NCI-H146 treated with DMSO at 0.1 percent for 48 hours (cell line): Measurements from ENCODE around the gene TMEFF2.
"Not testable (repeated sequence)": the region's sequence is repeated elsewhere in the genome, so short reads cannot be mapped to it uniquely, and the experiment has no call there.

Experiments
- DNase-seq: peaks from one replicate; lab custom pipeline; 2025; ENCODE audit not compliant: unreplicated experiment; lab: John Stamatoyannopoulos, UW

Gene TMEFF2

DNA sequence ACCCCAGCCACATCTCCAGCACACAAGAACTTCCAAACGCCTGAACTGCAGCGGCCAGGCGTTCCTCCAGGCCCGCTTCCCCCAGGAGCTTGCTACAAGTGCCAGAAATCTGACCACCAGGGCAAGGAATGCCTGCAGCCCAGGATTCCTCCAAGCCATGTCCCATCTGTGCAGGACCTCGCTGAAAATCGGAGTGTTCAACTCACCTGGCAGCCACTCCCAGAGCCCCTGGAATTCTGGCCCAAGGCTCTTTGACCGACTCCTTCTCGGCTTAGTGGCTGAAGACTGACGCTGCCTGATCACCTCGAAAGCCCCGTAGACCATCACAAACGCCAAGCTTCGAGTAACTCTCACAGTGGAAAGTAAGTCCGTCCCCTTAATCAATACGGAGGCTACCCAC, 62.1 kb downstream of the TMEFF2 start:
- not testable (repeated sequence) for DNase-seq

DNA sequence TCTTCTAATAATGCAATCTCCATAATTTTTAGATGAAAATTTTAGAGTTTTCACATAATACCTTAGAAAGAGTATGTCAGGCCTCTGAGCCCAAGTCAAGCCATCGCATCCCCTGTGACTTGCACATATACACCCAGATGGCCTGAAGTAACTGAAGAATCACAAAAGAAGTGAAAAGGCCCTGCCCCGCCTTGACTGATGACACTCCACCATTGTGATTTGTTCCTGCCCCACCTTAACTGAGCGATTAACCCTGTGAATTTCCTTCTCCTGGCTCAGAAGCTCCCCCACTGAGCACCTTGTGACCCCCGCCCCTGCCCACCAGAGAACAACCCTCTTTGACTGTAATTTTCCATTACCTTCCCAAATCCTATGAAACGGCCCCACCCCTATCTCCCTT, 64.4 kb downstream of the TMEFF2 start:
- DNase-seq: not testable (repeated sequence)

DNA sequence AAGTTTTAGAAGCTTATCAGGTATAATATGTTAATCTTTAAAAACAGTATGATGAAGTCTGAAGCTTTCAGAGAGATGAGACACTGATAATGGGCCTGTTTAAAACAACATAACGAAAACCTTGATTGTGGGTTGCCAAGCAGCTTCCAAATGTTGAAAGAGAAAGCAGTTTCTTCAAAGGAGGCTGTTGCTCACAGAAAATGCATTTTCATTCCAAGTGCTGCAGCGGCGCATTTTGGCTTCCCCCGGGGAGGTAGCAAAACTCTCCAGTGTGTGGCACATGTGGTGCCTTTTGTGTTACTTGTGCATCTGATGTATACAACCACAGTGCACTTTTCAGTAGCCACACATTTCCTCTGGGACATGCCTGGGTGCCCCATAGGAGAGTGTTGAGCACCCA, 66.1 kb downstream of the TMEFF2 start:
- DNase-seq: no peak

DNA sequence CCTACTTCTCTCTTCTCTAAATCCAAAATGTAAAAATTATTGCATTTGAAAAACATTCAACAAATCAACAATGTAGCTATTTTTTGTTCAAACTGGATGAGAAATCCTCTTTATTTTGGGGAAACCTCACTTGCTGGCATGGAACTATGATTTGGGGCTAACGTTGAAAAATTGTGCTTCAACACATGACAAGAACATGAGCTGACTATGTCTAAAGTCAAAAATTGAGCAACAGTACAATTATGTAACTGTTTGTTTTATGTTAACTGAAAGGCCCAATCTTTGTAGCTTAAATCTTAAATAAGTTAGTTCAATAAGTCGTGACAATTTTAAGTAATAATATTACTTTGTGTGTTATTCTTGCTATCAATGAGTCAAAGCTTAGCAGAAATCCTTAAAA, 67.3 kb downstream of the TMEFF2 start:
- no peak for DNase-seq

DNA sequence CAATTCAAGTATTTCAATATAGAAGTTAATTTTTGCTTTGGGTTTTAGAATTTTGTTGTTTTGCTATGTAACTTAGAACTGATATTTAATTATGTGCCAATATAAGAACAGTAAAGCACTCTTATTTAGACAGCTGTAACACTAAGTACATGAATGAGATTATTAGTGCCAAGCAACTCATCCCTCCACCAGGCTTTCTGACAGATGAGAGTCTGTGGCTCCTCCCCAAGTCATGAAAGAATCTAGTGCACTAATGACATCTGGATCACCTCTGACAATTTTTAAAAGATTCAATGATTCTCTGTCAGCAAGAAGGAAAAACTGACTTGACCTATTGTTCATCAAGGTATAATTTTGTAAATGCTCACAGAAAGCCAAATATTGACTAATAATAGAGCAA, 67.8 kb downstream of the TMEFF2 start:
- peak; percentile 36 for DNase-seq

DNA sequence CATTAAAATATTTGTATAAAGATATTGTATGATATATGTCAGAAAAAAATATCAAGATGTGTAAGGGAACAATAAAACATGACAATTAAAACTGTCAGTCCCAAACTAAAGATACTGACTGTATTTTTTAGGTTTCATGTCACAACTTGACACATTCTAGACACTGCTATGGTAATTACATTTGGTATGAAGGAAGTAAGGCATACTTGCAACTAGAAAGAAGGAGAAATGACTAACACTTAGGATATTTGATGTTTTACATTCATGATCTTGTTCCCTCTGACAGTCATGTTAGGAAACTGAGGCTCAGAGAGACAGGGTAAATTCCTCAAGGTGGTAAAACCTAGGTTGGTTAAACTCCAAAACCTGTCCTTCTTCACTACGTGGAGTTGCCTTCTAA, 68.3 kb downstream of the TMEFF2 start:
- DNase-seq: no peak

DNA sequence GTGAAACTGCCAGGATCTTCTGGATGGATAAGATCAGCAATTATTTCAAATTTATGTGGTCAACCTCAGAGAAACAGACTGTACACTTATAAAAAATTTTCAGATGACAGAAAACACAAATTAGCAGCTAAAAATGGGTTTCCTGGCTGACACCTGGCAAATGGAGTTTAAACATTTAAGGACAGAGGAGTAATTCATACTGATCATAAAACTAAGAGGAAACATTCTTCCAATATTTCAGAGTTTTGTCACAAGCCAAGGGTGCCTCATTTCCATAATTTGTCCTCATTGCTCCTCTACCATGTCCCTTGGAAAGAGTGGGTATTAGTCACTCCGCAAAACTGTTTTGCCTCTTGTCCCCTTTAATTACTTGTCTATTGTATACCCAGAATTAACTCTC, 70.2 kb downstream of the TMEFF2 start:
- DNase-seq: no peak

DNA sequence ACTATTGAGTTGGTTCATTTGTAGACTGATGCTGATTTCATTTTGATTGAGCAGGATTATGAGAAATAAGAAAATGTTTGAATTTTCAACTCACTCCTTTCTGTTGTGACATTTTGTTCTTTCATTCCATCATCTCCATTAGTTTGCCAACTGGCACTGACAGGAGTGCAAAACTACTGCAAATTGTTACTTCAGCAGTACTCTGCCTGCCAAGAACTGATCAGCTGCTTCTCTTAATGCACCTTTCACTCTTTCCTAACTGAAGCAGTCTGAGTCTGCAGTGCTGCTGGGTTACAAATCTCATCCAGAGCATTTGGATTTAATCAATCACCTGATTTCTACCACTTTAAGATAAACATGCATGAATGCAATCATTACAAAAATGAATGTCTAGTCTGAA, 70.9 kb downstream of the TMEFF2 start:
- no peak for DNase-seq

DNA sequence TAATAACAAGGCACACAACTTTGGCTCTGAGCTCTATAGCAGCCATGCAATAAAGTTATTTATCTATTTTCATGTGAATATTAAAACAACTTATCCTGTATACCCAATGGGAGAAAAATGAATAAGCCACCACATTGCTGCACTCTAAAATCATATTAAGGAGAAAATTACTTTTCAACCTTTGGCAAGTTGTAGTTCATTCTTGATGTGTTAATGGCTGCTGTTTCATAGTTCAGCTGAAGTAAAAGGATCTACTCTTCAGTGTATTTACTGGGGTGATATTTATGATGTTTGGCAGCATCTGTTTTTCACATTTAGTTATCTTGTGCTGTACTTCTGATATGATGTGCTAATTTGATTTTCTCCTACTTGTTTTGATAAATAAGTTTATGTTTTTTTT, 71.8 kb downstream of the TMEFF2 start:
- DNase-seq: no peak

DNA sequence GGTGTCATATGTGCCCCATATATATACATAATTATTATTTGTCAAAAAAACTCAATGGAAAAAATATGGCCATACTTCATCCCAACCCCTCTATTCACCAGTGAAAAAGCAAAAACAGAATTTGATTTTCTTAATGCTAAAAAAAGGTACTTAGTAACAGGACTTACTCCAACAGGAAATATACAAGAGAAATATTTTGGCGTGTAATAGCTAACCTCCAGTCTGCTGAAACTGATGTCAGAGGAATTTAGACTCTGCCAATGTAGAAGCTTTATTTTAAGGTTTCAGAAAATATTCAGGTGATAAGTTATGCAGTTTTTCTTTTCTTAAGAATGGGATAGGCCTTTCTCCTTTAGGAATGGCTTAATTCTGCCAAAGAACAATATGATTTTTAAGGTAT, 72.6 kb downstream of the TMEFF2 start:
- no peak for DNase-seq

DNA sequence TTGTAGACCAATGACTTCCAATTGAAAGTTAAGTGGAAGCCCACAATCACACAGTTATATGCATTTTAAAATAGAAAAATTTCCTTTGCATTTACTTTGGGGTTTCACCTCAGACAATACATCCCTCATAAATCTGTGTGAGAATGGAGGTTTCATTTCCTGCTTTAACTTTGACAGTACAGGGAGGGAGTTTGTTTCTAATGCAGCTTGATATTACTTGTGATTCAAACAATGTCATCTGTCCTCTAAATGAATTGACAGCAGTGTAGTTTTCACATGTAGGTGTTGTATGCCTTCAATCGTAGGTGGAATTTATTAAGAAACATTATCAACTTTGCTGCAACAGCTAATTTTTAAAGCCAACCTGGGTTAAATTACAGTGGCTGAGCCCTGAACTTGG, 75.2 kb downstream of the TMEFF2 start:
- DNase-seq: no peak

DNA sequence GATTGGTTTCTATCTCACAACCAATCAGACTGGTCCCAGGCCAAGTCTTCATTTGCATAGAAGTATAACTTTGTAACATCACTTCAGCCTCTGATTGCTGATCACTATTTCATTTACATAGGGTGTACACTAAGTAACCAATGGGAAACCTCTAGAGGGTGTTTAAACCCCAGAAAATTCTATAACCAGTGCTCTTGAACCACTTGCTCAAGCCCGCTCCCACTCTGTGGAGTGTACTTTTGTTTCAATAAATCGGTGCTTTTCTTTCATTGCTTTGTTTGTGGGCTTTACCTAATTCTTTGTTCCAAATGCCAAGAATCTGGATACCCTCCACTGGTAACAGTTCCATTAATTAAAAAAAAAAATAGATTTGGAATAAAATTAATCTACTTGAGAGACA, 77.0 kb downstream of the TMEFF2 start:
- no peak for DNase-seq

DNA sequence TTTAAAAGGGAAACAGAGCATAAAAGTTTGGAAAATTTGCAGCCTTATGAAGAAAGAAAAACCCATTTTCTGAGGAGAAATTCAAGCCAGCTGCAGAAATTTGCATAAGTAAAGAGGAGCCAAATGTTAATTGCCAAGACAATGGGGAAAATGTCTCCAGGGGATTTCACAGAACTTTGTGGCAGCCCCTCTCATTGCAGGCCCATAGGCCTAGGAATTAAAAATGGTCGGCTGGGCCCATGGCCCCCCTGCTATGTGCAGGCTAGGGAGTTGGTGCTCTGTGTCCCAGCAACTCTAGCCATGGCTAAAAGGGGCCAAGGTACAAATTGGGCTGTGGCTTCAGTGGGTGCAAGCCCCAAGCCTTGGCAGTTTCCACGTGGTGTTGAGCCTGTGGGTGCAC, 83.2 kb downstream of the TMEFF2 start:
- DNase-seq: not testable (repeated sequence)

DNA sequence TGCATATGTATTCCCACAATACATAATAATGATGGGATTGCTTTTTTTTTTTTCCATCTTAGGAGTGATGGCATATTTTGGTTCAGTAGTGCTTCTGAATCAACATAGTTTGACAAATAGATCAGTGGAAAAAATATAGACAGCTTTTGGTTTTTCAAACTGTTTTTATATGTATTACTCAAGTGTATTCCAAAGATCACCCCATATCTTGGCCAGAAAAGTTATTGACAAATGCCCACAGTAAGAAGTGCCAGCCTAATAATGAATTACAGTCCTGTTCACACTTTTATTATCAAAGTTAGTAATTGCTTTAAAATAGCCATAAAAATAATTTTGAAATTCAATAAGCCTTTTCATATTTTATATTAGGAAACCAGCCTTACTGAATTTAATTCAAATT, 95.0 kb downstream of the TMEFF2 start:
- DNase-seq: no peak

DNA sequence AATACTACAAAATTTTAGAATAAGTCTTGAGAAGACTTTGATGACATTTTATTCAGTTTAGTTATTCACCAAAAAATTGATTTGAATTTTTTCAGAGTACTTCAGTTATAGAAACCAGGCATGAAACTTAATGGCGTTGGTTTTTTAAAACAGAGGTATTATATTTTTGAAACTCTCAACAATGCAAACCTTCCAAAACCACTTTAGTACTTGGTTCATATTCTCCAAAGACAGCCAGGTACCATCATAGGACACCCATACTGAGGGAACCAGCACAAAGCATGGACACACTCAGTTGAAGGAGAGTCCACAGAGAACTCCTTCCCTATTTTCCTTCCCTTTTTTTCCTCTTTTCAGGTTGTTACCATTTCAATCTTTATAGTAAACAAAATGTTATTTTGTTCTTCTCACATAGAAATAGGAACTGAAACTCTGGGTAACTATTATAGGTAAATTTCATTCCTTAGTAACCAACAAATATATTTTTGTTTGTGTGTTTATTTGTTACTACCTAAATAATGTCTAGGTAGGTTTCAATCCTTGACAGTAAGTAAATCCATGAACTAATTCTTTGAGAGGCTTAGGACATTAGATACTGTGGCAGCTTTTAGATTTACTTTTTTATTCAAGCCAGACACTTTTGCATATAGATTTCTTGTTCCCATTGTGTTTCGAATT, 95.8 kb downstream of the TMEFF2 start:
- DNase-seq: no peak

DNA sequence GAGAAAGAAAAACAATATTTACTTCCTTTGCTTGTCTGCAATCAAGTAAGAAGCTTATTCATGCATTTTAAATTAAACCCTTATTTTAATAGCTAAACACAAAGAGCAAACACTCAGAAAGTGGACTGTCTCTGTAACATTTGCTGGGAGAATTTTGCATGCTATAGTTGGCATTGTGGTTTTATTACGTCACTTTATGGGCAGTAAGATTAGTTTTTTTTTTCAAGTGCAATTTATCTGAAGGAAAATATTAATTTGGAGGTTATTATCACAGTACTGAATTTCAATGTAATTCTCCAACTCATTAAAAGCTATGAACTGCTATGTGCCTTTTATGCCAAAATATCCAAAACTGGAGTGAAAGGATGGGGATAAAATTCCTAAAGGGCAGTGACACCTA, 103.3 kb downstream of the TMEFF2 start:
- DNase-seq: no peak

DNA sequence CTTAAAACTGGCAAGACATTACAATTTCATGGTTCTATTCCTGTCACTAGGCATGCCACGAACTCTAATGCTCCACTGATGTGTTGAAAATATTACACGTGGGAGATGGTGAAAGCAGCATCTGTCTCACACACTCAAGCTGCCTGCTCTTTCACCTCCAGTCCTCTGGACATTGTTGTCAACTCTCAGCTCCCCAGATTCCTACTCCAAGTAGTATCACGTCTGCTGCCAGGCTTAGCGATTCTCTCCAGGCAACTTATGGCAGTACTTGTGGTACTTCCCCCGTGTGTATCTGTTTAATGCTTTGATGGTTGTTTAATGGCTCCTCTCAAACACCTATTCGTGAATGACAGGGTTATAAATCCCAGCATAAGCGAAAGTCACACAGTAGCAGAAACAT, 103.8 kb downstream of the TMEFF2 start:
- DNase-seq: no peak

DNA sequence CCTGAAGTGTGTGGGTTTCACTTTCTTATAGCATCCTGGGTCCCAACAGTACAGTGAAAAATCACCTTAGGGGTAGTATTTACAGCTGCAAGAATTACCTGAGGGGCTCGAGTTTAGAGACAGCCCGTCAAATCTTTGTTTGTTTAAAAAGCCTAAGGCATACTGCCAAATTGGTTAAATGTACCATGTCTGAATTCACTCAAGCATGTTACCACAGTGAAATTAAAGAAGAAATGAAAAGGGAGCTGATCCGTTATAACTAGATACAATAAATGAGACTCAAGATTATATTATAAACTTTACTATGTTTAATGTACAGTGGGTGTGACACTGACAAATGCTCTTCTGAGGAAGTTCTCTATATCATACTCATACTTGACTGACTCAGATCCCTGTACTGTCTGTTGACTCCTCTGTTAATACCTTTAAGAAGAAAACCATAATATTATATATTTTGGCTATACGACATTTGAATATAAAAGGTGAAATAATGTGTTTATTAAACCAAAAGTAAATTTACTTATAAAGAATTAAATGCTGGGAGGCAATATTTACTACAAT, 107.3 kb downstream of the TMEFF2 start:
- DNase-seq: no peak

DNA sequence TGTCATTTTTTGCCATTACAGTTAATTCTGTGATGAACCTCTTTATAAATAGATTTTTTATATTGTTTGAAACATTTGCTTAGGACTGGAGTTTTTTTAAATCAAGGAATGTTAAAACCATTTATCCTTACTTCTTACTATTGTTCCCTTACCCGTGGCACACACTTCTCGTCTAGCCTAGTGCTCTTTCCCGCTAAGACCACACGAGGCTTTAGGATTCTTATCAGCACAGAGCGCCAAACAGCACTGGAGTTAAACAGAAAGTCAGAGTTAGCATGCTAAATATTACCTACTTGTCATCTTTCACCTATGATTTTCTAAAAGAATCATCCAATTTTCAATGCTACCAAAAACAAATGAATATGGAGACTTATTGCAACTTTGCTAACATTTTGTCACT, 112.6 kb downstream of the TMEFF2 start:
- no peak for DNase-seq

DNA sequence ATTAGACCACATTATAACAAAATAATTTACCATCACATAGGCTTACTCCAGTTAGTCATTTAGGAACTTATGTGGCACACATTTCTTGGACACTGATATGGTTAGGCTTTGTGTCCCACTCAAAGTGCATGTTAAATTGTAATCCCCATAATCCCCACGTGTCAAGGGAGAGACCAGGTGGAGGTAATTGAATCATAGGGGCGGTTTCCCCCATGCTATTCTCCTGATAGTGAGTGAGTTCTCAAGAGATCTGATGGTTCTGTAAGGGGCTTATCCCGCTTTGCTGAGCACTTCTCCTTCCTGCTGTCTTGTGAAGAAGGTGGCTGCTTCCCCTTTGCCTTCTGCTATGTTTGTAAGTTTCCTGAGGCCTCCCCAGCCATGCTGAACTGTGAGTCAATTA, 114.6 kb downstream of the TMEFF2 start:
- DNase-seq: not testable (repeated sequence)

DNA sequence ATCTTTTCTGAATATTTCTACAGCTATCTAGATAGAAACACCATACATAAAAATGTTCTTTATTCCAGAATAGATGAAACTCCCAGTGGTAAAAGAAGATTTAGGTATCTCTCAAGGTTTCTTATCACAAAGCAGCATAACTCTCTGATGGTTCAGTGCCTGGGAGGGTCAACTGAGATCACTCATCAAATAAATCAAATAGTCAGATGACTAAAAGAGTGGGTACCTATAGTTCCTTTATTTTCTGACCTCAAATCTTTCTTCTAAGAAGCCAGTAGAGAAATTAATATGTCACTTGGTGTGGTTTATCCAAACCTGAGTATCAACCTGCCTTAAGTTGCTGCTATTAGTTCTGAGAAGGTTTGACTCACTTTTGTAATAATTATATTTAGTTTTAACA, 120.9 kb downstream of the TMEFF2 start:
- no peak for DNase-seq

DNA sequence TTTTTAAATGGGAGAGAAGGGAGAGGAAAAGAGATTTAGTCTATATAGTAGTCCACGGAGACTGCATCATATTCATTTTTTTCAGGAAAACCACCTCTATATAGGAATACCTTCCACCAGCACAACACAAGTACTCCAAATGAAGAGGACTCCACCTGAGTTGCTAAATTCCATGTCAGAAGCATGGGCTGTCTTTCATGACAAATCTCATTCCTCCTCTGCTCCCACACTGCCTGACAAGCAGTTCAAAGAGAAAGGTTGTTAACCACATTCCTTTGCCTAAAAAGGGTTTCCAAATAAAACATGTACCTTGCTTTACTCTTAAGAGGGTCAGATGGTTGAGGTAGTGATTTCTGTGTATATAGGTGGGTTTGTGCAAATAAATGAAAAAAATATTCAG, 122.0 kb downstream of the TMEFF2 start:
- DNase-seq: no peak

DNA sequence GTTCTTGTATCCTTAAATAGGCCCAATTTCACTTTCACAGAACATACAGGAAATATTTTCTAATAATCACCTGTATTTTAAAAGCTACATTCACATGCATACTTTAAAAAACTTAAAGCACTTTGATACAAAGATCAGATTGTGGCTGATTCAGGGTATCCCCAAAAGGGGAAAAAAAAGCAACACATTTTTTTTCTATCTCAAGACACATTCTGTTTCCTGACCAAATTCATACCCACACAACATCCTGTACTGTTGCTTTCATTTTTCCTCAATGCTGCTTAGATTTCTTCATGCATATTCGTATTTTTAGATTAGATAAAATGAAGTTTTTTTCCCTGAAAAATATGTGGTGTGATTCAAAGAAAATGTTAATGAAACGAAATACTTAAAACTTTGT, 122.5 kb downstream of the TMEFF2 start:
- DNase-seq: no peak
